ENCODE measurements around the gene RWDD3. TPM values are rescaled to one million over a fixed set of nuclear protein-coding genes. Genes with fewer than 3 reads are reported as not detected.

RWDD3 gene
- total RNA-seq, 2 donors from 2014 or later = 12.9 to 22.0 TPM

DNA sequence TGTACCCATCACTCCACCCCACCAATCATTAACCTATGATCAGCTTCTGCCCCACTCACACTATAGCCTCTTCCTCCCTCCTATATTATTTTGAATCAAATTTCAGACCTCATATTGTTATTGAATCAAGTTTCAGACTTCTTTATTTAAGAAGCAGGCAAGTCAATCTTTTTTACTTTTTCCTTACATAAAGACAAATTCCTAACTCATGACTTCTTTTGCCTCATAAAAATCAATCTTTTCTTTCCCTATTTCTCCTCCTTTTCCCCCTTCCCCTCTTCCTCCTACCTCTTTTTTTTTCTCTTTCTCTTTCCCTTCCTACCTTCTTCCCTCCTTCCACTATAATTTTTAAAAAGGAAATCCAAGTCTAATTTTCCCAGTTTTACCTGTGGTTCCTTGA lies 4.3 kb upstream of the RWDD3 start:
- H3K36me3 ChIP-seq = no peaks in the 10 kb centered on the region
- H3K9me3 ChIP-seq = no peaks in the 10 kb centered on the region
- H3K4me1 ChIP-seq = no peaks in the 10 kb centered on the region
- TF ChIP-seq, protein P1, sequence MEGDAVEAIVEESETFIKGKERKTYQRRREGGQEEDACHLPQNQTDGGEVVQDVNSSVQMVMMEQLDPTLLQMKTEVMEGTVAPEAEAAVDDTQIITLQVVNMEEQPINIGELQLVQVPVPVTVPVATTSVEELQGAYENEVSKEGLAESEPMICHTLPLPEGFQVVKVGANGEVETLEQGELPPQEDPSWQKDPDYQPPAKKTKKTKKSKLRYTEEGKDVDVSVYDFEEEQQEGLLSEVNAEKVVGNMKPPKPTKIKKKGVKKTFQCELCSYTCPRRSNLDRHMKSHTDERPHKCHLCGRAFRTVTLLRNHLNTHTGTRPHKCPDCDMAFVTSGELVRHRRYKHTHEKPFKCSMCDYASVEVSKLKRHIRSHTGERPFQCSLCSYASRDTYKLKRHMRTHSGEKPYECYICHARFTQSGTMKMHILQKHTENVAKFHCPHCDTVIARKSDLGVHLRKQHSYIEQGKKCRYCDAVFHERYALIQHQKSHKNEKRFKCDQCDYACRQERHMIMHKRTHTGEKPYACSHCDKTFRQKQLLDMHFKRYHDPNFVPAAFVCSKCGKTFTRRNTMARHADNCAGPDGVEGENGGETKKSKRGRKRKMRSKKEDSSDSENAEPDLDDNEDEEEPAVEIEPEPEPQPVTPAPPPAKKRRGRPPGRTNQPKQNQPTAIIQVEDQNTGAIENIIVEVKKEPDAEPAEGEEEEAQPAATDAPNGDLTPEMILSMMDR (IDR thresholded peaks at IDR 0.05) = no peak
- no peak overlapping the region for H3K9ac ChIP-seq (ENCODE audit: low read depth in 2 of 2, low read length in 2 of 2)
- H3K4me3 ChIP-seq = no peak overlapping the region
- no peak for DNase-seq
- intact Hi-C loops (cut with DNase I) = loop anchor here (10.0 kb wide), 3 partner anchors 105 to 375 kb away; partner anchors contain the start of gene ALG14
- H3K27ac ChIP-seq = no peak overlapping the region
- no peaks in the 10 kb centered on the region for H3K27me3 ChIP-seq

DNA sequence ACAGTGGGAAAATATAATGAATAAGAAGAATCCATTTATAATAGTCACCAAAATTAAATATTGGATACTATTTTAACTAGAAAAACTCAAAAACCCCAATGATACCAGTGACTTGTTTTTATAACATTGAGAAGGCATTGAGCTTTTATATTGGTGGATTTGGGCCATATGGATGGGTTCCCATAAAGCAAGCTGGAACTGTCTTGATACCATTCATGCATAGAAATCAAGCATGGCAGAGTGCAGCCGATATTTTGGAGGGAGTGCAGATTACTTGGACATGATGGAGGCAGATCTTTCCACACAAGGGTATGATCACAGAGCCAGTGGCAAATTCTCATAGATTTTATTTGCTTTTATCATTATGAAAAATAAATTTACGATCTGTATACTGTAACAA lies 3.8 kb upstream of the RWDD3 start:
- TF ChIP-seq, protein P1 (IDR thresholded peaks at IDR 0.05) = no peak
- intact Hi-C loops (cut with DNase I) = loop anchor here (10.0 kb wide), 3 partner anchors 105 to 375 kb away; partner anchors contain the start of gene ALG14
- Histone ChIP-seq H3K4me3 (no peak overlapping the region), H3K27me3 (no peaks in the 10 kb centered on the region), H3K9ac (ENCODE audit: low read depth in 2 of 2, low read length in 2 of 2) (no peak overlapping the region), H3K36me3 (no peaks in the 10 kb centered on the region), H3K4me1 (no peaks in the 10 kb centered on the region), H3K9me3 (no peaks in the 10 kb centered on the region), H3K27ac (no peak overlapping the region)
- DNase-seq = no peak

DNA sequence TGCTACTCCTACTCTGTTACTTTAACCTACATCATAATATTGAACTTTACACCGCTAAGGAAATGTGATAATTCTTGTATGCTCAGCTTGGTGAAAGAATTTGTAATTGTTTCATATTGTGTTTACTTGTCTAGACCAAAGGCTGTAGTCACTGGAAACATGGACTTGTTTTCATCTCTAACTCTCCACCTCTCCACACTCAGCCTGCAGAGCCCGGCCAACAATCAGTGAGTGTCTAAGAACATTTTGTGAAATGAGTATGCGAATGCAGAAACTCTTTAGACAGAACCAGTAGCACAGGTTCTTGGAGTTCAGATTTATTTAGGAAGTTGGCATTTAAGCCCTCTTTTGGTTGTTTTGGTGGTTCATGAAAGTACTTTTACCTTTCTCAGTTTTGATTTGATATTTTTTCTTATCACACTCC lies 3.2 kb upstream of the RWDD3 start:
- intact Hi-C loops (cut with DNase I) = loop anchor here (10.0 kb wide), 3 partner anchors 106 to 376 kb away; partner anchors contain the start of gene ALG14
- Histone ChIP-seq H3K27ac (no peak overlapping the region), H3K4me3 (no peak overlapping the region), H3K27me3 (no peaks in the 10 kb centered on the region), H3K9me3 (no peaks in the 10 kb centered on the region), H3K9ac (ENCODE audit: low read depth in 2 of 2, low read length in 2 of 2) (no peak overlapping the region), H3K36me3 (no peaks in the 10 kb centered on the region), H3K4me1 (no peaks in the 10 kb centered on the region)
- no peak for DNase-seq
- TF ChIP-seq, protein P1 (IDR thresholded peaks at IDR 0.05) = no peak

DNA sequence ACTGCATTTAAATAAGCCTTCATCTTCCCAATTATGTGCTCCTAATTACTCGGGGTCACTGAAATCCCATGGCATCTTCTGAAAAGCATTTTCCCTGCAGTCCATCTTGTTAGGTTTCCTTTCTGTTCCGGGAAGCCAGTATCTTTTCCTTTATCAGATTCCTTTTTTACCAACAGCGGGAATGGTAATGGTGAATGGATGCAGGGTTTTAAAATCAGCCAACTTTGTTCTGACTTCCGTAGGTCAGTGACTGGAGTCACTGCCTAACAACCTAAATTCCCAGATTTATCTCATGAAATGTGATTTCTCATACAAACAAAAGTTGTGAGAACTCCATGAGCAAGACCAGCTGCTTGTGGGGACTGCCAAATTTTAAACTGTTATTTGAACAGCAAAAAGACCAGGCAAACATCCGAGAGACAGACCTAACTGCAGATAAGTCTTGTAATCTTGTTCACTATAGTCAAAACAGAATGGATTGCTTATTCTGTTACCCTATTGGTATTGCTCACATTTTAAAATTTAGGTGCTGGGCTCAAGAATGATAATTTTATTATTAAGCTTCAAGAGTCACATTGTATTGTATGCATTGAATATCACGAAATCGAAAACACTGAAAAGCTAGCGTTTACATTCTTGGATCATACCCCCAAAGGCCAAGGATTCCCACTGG lies 1.2 kb upstream of the RWDD3 start:
- H3K27ac ChIP-seq = peak overlapping the region; percentile 86
- no peaks in the 10 kb centered on the region for H3K4me1 ChIP-seq
- H3K4me3 ChIP-seq = peak overlapping the region; percentile 87
- H3K27me3 ChIP-seq = no peaks in the 10 kb centered on the region
- intact Hi-C loops (cut with DNase I) = loop anchor here (10.0 kb wide), 3 partner anchors 108 to 378 kb away; partner anchors contain the start of gene ALG14
- H3K9ac ChIP-seq (ENCODE audit: low read depth in 2 of 2, low read length in 2 of 2) = peak overlapping the region in 1 of 2 donors; percentile 86
- TF ChIP-seq, protein P1 (IDR thresholded peaks at IDR 0.05) = no peak
- DNase-seq = no peak
- no peaks in the 10 kb centered on the region for H3K9me3 ChIP-seq
- H3K36me3 ChIP-seq = no peaks in the 10 kb centered on the region

DNA sequence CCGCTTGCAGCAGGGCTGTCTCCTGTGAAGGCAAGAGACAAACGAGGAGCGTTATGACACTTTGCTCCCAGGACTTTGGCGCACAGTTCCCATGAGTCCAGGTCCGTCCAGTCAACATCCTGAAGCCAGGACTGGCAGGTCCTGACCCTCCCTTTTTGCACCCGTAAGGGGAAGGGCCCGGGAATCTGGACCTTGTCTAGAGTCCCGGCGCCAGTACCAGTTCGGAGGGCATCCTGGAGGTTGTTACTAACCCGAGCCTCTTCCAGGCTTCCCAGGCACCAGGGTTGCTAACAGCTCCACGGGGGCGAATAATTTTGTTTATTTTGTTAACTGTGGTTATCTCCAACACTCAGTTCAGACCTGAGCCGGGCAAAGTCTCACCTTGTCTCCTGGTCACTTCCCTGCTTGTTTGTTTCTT lies 682 bp upstream of the RWDD3 start:
- TF ChIP-seq, protein P1 (IDR thresholded peaks at IDR 0.05) = no peak
- H3K4me3 ChIP-seq = peak overlapping the region; percentile 87
- no peaks in the 10 kb centered on the region for H3K9me3 ChIP-seq
- H3K27ac ChIP-seq = peak overlapping the region; percentile 86
- H3K4me1 ChIP-seq = no peaks in the 10 kb centered on the region
- intact Hi-C loops (cut with DNase I) = loop anchor here (10.0 kb wide), 3 partner anchors 109 to 379 kb away; partner anchors contain the start of gene ALG14
- no peaks in the 10 kb centered on the region for H3K27me3 ChIP-seq
- H3K36me3 ChIP-seq = no peaks in the 10 kb centered on the region
- peak; percentile 55 for DNase-seq
- peak overlapping the region; percentile 45 to 86 for H3K9ac ChIP-seq (ENCODE audit: low read depth in 2 of 2, low read length in 2 of 2)

Measured in colonic mucosa (tissue), 4 donors.